Measurements from ENCODE around the gene WSCD1.

Gene WSCD1

DNA sequence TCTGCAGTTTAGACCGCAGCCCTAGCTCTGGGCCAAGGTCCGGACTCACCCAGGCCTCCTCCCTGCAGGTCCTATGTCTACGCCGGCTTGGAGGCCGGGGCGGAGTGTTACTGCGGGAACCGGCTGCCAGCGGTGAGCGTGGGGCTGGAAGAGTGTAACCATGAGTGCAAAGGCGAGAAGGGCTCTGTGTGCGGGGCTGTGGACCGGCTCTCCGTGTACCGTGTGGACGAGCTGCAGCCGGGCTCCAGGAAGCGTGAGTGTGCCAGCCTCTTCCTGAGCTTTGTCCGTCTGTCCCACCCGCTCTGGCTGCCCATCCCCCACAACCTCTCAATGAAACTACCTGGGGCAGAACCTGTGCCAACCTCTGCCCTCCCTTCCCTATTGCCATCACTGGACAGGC is 20.1 kb downstream of the WSCD1 start:
- DNase-seq (ENCODE audit: extremely low read depth, low read depth) = no peak
- TF ChIP-seq, protein P1, sequence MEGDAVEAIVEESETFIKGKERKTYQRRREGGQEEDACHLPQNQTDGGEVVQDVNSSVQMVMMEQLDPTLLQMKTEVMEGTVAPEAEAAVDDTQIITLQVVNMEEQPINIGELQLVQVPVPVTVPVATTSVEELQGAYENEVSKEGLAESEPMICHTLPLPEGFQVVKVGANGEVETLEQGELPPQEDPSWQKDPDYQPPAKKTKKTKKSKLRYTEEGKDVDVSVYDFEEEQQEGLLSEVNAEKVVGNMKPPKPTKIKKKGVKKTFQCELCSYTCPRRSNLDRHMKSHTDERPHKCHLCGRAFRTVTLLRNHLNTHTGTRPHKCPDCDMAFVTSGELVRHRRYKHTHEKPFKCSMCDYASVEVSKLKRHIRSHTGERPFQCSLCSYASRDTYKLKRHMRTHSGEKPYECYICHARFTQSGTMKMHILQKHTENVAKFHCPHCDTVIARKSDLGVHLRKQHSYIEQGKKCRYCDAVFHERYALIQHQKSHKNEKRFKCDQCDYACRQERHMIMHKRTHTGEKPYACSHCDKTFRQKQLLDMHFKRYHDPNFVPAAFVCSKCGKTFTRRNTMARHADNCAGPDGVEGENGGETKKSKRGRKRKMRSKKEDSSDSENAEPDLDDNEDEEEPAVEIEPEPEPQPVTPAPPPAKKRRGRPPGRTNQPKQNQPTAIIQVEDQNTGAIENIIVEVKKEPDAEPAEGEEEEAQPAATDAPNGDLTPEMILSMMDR (IDR thresholded peaks at IDR 0.05; ENCODE audit: low read depth, low read length, missing control alignments) = no peak
- no peak overlapping the region for H3K4me3 ChIP-seq (replicated peaks; ENCODE audit: low read depth, low read length)

- DNase-seq (ENCODE audit: extremely low read depth, low read depth) = no peak
- TF ChIP-seq, protein P1 (IDR thresholded peaks at IDR 0.05; ENCODE audit: low read depth, low read length, missing control alignments) = no peak
- no peak overlapping the region for H3K4me3 ChIP-seq (replicated peaks; ENCODE audit: low read depth, low read length)
Observed at GRCh38 chr17:6092182-6092902, 22.2 kb downstream of the WSCD1 start.

- no peak overlapping the region for H3K4me3 ChIP-seq (replicated peaks; ENCODE audit: low read depth, low read length)
- no peak for DNase-seq (ENCODE audit: extremely low read depth, low read depth)
- TF ChIP-seq, protein P1 (IDR thresholded peaks at IDR 0.05; ENCODE audit: low read depth, low read length, missing control alignments) = no peak
Observed at GRCh38 chr17:6092903-6093468, 22.8 kb downstream of the WSCD1 start.

GRCh38 chr17:6094453-6094852 is 24.3 kb downstream of the WSCD1 start:
- no peak for DNase-seq (ENCODE audit: extremely low read depth, low read depth)
- TF ChIP-seq, protein P1 (IDR thresholded peaks at IDR 0.05; ENCODE audit: low read depth, low read length, missing control alignments) = no peak
- H3K4me3 ChIP-seq (replicated peaks; ENCODE audit: low read depth, low read length) = no peak overlapping the region

- no peak for DNase-seq (ENCODE audit: extremely low read depth, low read depth)
- no peak overlapping the region for H3K4me3 ChIP-seq (replicated peaks; ENCODE audit: low read depth, low read length)
- TF ChIP-seq, protein P1 (IDR thresholded peaks at IDR 0.05; ENCODE audit: low read depth, low read length, missing control alignments) = no peak
Observed at GRCh38 chr17:6094926-6095325, 24.7 kb downstream of the WSCD1 start.

GRCh38 chr17:6095501-6095900 is 25.3 kb downstream of the WSCD1 start:
- H3K4me3 ChIP-seq (replicated peaks; ENCODE audit: low read depth, low read length) = no peak overlapping the region
- no peak for DNase-seq (ENCODE audit: extremely low read depth, low read depth)
- TF ChIP-seq, protein P1 (IDR thresholded peaks at IDR 0.05; ENCODE audit: low read depth, low read length, missing control alignments) = no peak
